22Rv1 (cell line): ENCODE data around the gene ADGRA3.

ENCODE experiments used
- H3K27ac ChIP-seq: fragments of 450-650 bp; 2 replicates; pipeline ENCODE4 v1.5.1; 2017
- CTCF ChIP-seq: fragments of 450-650 bp; IDR thresholded peaks from 2 replicates; pipeline ENCODE4 v1.5.1; 2017; ENCODE audit warnings: mild to moderate bottlenecking
- ZFX ChIP-seq: fragments of 450-650 bp; IDR thresholded peaks from 2 replicates; pipeline ENCODE4 v1.6.1; 2017; ENCODE audit warnings: antibody characterized with exemption, borderline replicate concordance

The ADGRA3 gene

GRCh38 chr4:22456291-22456690, 59.6 kb downstream of the ADGRA3 start:
- no peak for TF ChIP-seq CTCF
- TF ChIP-seq ZFX = no peak
- H3K27ac ChIP-seq = no peak overlapping the region

- H3K27ac ChIP-seq = no peak overlapping the region
- TF ChIP-seq CTCF (no peak), ZFX (no peak)
Measured at GRCh38 chr4:22454955-22455354, 60.9 kb downstream of the ADGRA3 start.

GRCh38 chr4:22454216-22454838, 61.5 kb downstream of the ADGRA3 start:
- no peak for TF ChIP-seq CTCF
- no peak for TF ChIP-seq ZFX
- no peak overlapping the region for H3K27ac ChIP-seq

- TF ChIP-seq CTCF = no peak
- no peak for TF ChIP-seq ZFX
- H3K27ac ChIP-seq = no peak overlapping the region
Measured at GRCh38 chr4:22444813-22445212, 71.1 kb downstream of the ADGRA3 start.

GRCh38 chr4:22442956-22443355, 72.9 kb downstream of the ADGRA3 start:
- TF ChIP-seq ZFX (no peak), CTCF (no peak)
- H3K27ac ChIP-seq = no peak overlapping the region

GRCh38 chr4:22440999-22441398, 74.9 kb downstream of the ADGRA3 start:
- TF ChIP-seq CTCF (no peak), ZFX (no peak)
- H3K27ac ChIP-seq = no peak overlapping the region

GRCh38 chr4:22439947-22440346, 75.9 kb downstream of the ADGRA3 start:
- no peak overlapping the region for H3K27ac ChIP-seq
- TF ChIP-seq CTCF = no peak
- no peak for TF ChIP-seq ZFX
